Fibroblast of skin of back (primary cell): ENCODE data around the gene PCDHGB6. TPM values are rescaled to one million over a fixed set of nuclear protein-coding genes. Genes with fewer than 3 reads are reported as not detected.
"Not testable (repeated sequence)": the region's sequence is repeated elsewhere in the genome, so short reads cannot be mapped to it uniquely, and the experiment has no call there.

Source experiments
- DNase-seq: peaks from one replicate; pipeline ENCODE4 v3.0.0-alpha.2; 2013
- polyA plus RNA-seq, 2 experiments: library from polyadenylated mRNA; unstranded; fragments of 120-200 nt; gene quantifications; one replicate each; pipeline ENCODE4 v1.2.1, GENCODE V29; 2013; ENCODE audit not compliant: insufficient read length in 2 of 2

Gene PCDHGB6
- 1.4 TPM for polyA plus RNA-seq (2013, experiment 1 of 2; ENCODE audit: insufficient read length)
- polyA plus RNA-seq (2013, experiment 2 of 2; ENCODE audit: insufficient read length): 1.2 TPM

GRCh38 chr5:141407790-141408505 lies at the start of gene PCDHGB6:
TSS of gene PCDHGB6 (plus strand) at chr5:141408021. CDS start at chr5:141408203, 182 bp downstream.
- DNase-seq: peak; percentile 42

GRCh38 chr5:141359790-141360426 lies 47.9 kb upstream of the PCDHGB6 start, which contains the start of gene PCDHGB2:
TSS of gene PCDHGB2 (plus strand) at chr5:141359994. CDS start at chr5:141360136, 142 bp downstream.
- peak; percentile 50 for DNase-seq

GRCh38 chr5:141360685-141361084 lies 47.1 kb upstream of the PCDHGB6 start:
- DNase-seq: no peak

- DNase-seq: no peak
Measured at GRCh38 chr5:141362719-141363118, 45.1 kb upstream of the PCDHGB6 start.

- peak; percentile 42 for DNase-seq
Measured at GRCh38 chr5:141363952-141364660, 43.7 kb upstream of the PCDHGB6 start, which contains the start of gene PCDHGA5. TSS of gene PCDHGA5 (plus strand) at chr5:141364162. CDS start at chr5:141364331, 169 bp downstream.

GRCh38 chr5:141366016-141366896 lies 41.6 kb upstream of the PCDHGB6 start:
- no peak for DNase-seq

- DNase-seq: peak; percentile 69
Measured at GRCh38 chr5:141369994-141370848, 37.6 kb upstream of the PCDHGB6 start, which contains the start of gene PCDHGB3. TSS of gene PCDHGB3 (plus strand) at chr5:141370242. CDS start at chr5:141370395, 153 bp downstream.

- no peak for DNase-seq
Measured at GRCh38 chr5:141371572-141372475, 36.0 kb upstream of the PCDHGB6 start.

- DNase-seq: peak; percentile 55
Measured at GRCh38 chr5:141373673-141374317, 34.0 kb upstream of the PCDHGB6 start, which contains the start of gene PCDHGA6. TSS of gene PCDHGA6 (plus strand) at chr5:141373891. CDS start at chr5:141374084, 193 bp downstream.

- no peak for DNase-seq
Measured at GRCh38 chr5:141374627-141375026, 33.2 kb upstream of the PCDHGB6 start.

- not testable (repeated sequence) for DNase-seq
Measured at GRCh38 chr5:141375444-141376155, 32.2 kb upstream of the PCDHGB6 start.

GRCh38 chr5:141382469-141383294 lies 25.1 kb upstream of the PCDHGB6 start, which contains the start of gene PCDHGA7:
TSS of gene PCDHGA7 (plus strand) at chr5:141382742. CDS start at chr5:141382900, 158 bp downstream.
- peak; percentile 55 for DNase-seq

- no peak for DNase-seq
Measured at GRCh38 chr5:141383345-141383744, 24.5 kb upstream of the PCDHGB6 start.

- DNase-seq: no peak
Measured at GRCh38 chr5:141384471-141385267, 23.2 kb upstream of the PCDHGB6 start.

- peak; percentile 65 for DNase-seq
Measured at GRCh38 chr5:141387557-141388311, 20.1 kb upstream of the PCDHGB6 start, which contains the start of gene PCDHGB4. TSS of gene PCDHGB4 (plus strand) at chr5:141387698. CDS start at chr5:141387885, 187 bp downstream.
